Smooth muscle cell (in vitro differentiated cells): ENCODE data around the gene IPO11. TPM values are rescaled to one million over a fixed set of nuclear protein-coding genes. Genes with fewer than 3 reads are reported as not detected.
"Not testable (repeated sequence)": the region's sequence is repeated elsewhere in the genome, so short reads cannot be mapped to it uniquely, and the experiment has no call there.

Experiments
- DNase-seq: peaks from one replicate; lab custom pipeline; 2025; ENCODE audit not compliant: unreplicated experiment; lab: John Stamatoyannopoulos, UW
- H2AFZ ChIP-seq: fragments of 200-600 bp; sonication (generic); 2 replicates; pipeline ENCODE4 v1.6.0; 2016; ENCODE audit warnings: antibody characterized with exemption, low read depth, mild to moderate bottlenecking
- H3F3A ChIP-seq: fragments of 200-600 bp; sonication (generic); 2 replicates; pipeline ENCODE4 v1.6.0; 2017; ENCODE audit warnings: antibody characterized with exemption, low read depth
- H3K27ac ChIP-seq: fragments of 200-600 bp; sonication (generic); 2 replicates; pipeline ENCODE4 v1.5.1; 2016; ENCODE audit warnings: low read depth, mild to moderate bottlenecking
- H3K27me3 ChIP-seq: fragments of 200-600 bp; sonication (generic); 2 replicates; pipeline ENCODE4 v1.6.1; 2016; ENCODE audit warnings: low read depth, mild to moderate bottlenecking
- H3K36me3 ChIP-seq: fragments of 200-600 bp; sonication (generic); 2 replicates; pipeline ENCODE4 v1.5.1; 2016; ENCODE audit warnings: low read depth
- H3K4me1 ChIP-seq: fragments of 200-600 bp; sonication (generic); 2 replicates; pipeline ENCODE4 v1.5.1; 2016; ENCODE audit warnings: low read depth
- H3K4me2 ChIP-seq: fragments of 200-600 bp; sonication (generic); 2 replicates; pipeline ENCODE4 v1.6.0; 2016; ENCODE audit warnings: mild to moderate bottlenecking
- H3K4me3 ChIP-seq: fragments of 200-600 bp; sonication (generic); 2 replicates; pipeline ENCODE4 v1.5.1; 2016; ENCODE audit warnings: mild to moderate bottlenecking
- H3K79me2 ChIP-seq: fragments of 200-600 bp; sonication (generic); 2 replicates; pipeline ENCODE4 v1.6.0; 2016; ENCODE audit warnings: low read depth, mild to moderate bottlenecking
- H3K9ac ChIP-seq: fragments of 200-600 bp; sonication (generic); 2 replicates; pipeline ENCODE4 v1.6.0; 2016; ENCODE audit warnings: low read depth
- H3K9me3 ChIP-seq: fragments of 200-600 bp; sonication (generic); replicated peaks from 2 replicates; pipeline ENCODE4 v1.5.1; 2016; ENCODE audit warnings: low read depth
- H4K20me1 ChIP-seq: fragments of 200-600 bp; sonication (generic); 2 replicates; pipeline ENCODE4 v1.6.0; 2016; ENCODE audit warnings: low read depth
- WGBS: methylation state at CpG from one replicate; pipeline ENCODE4 v1.1.7; 2016; ENCODE audit warnings: low lambda C conversion rate; 5-methylcytosine and 5-hydroxymethylcytosine counted together
- polyA plus RNA-seq: library from polyadenylated mRNA; unstranded; fragments of >200 nt; fragmentation: Nextera tagmentation; extraction: Ambion mirVana; gene quantifications from 2 replicates; pipeline ENCODE4 v1.2.1, GENCODE V29; 2016
- total RNA-seq: library from RNA; depleted of rRNA; stranded (reverse); fragments of >200 nt; gene quantifications from 2 replicates; pipeline ENCODE4 v1.2.3, GENCODE V29; 2014
- TF ChIP-seq, protein P1 (sequence below): fragments of 200-600 bp; sonication (generic); IDR thresholded peaks from 2 replicates; pipeline ENCODE4 v1.5.1; 2017; ENCODE audit warnings: borderline replicate concordance, mild to moderate bottlenecking, antibody characterized with exemption; ENCODE audit not compliant: insufficient read depth, poor library complexity, severe bottlenecking

The IPO11 gene
- total and polyA plus RNA-seq, 2 experiments from 2014 or later = 9.3 to 31.8 TPM

DNA sequence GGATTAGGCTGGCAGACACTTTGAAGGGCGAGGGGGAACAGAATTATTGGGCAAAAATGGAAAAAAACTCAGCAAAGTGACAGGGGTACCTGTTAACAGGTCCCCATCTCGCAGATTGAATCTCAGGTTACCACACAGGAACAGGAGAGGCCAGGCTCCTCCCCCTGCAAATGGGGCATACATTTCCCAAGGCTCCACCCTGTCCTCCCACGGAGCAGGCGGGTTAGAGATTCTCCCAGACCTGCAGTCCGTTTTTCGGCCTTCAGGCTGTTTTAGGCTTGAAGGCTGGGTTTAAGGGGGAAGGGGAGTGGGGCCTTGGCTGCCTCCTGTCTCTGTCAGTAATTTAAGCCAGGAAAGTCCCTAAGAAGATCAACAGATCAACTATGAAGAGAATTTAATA is 208.7 kb downstream of the IPO11 start:
- no peak overlapping the region for H3K4me2 ChIP-seq
- DNase-seq = no peak
- no peaks in the 10 kb centered on the region for H3K27me3 ChIP-seq
- TF ChIP-seq, protein P1, sequence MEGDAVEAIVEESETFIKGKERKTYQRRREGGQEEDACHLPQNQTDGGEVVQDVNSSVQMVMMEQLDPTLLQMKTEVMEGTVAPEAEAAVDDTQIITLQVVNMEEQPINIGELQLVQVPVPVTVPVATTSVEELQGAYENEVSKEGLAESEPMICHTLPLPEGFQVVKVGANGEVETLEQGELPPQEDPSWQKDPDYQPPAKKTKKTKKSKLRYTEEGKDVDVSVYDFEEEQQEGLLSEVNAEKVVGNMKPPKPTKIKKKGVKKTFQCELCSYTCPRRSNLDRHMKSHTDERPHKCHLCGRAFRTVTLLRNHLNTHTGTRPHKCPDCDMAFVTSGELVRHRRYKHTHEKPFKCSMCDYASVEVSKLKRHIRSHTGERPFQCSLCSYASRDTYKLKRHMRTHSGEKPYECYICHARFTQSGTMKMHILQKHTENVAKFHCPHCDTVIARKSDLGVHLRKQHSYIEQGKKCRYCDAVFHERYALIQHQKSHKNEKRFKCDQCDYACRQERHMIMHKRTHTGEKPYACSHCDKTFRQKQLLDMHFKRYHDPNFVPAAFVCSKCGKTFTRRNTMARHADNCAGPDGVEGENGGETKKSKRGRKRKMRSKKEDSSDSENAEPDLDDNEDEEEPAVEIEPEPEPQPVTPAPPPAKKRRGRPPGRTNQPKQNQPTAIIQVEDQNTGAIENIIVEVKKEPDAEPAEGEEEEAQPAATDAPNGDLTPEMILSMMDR = no peak
- H3K27ac ChIP-seq = no peak overlapping the region
- no peaks in the 10 kb centered on the region for H3K9me3 ChIP-seq
- peaks cover 5% of the 10 kb centered on the region for H3K4me1 ChIP-seq
- H2AFZ ChIP-seq = no peak overlapping the region
- H4K20me1 ChIP-seq = no peaks in the 10 kb centered on the region
- no peaks in the 10 kb centered on the region for H3K36me3 ChIP-seq
- H3K4me3 ChIP-seq = no peak overlapping the region
- H3K9ac ChIP-seq = no peak overlapping the region
- WGBS = 39% methylated on average over 6 of the region's 6 CpGs
- H3K79me2 ChIP-seq = no peaks in the 10 kb centered on the region
- no peaks in the 10 kb centered on the region for H3F3A ChIP-seq

DNA sequence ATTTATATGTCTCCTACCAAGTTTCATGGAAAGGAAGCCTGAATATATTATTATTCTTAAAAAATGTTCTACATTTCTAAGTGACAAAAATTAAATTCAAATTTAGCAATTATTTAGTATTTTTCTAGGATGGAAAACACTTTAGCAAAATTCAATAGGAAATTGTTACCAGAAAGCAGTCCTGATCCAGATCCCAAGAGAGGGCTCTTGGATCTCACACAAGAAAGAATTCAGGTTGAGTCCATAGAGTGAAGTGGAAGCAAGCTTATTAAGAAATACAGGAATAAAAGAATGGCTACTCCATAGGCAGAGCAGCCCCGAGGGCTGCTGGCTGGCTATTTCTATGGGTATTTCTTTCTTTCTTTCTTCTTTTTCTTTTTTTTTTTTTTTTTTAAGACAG is 210.7 kb downstream of the IPO11 start:
- WGBS = 94% methylated on average over 1 of the region's 1 CpG
- Histone ChIP-seq H3K4me1 (peaks cover 11% of the 10 kb centered on the region), H3K9me3 (no peaks in the 10 kb centered on the region), H2AFZ (no peak overlapping the region), H3F3A (no peaks in the 10 kb centered on the region), H3K36me3 (no peaks in the 10 kb centered on the region), H3K27me3 (no peaks in the 10 kb centered on the region), H3K4me2 (no peak overlapping the region), H3K79me2 (no peaks in the 10 kb centered on the region), H3K9ac (no peak overlapping the region), H4K20me1 (no peaks in the 10 kb centered on the region), H3K27ac (no peak overlapping the region), H3K4me3 (no peak overlapping the region)
- DNase-seq = no peak
- TF ChIP-seq, protein P1 = no peak

DNA sequence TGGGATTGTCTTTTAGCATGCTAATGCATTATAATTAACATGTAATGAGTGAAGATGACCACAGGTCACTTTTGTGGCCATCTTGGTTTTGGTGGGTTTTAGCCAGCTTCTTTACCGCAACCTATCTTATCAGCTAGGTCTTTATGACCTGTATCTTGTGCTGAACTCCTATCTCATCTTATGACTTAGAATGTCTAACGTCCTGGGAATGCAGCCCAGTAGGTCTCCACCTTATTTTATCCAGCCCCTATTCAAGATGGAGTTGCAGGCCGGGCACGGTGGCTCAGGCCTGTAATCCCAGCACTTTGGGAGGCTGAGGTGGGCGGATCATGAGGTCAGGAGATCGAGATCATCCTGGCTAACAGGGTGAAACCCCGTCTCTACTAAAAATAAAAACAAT is 211.9 kb downstream of the IPO11 start:
- not testable (repeated sequence) for H3F3A ChIP-seq, H3K27ac ChIP-seq, DNase-seq, H3K4me2 ChIP-seq, H3K4me3 ChIP-seq, H3K36me3 ChIP-seq, H4K20me1 ChIP-seq, H3K27me3 ChIP-seq, H3K9ac ChIP-seq, H2AFZ ChIP-seq, H3K79me2 ChIP-seq, H3K9me3 ChIP-seq
- WGBS = 93% methylated on average over 7 of the region's 7 CpGs
- peaks cover 11% of the 10 kb centered on the region for H3K4me1 ChIP-seq

DNA sequence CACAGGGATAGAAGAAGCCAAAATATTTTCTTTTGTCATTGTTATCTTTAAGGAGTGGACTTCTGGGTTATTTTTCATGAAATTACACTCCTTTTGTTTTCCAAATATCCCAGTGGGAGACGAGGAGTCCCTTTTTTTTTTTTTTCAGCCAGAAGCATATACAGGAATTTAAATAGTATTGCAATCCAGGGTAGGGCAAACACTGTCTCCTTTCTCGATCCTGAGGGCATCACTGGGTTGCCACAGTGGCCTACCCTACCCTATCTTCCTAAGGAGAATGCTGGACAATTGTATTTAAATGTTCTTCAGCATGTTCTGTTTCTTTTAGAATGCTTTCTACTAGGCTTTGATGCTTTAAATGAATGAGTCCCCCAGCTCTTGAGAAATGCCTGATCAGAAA is 214.0 kb downstream of the IPO11 start:
- no peaks in the 10 kb centered on the region for H3K27me3 ChIP-seq
- peaks cover 10% of the 10 kb centered on the region for H3K4me1 ChIP-seq
- no peaks in the 10 kb centered on the region for H3K36me3 ChIP-seq
- WGBS = 66% methylated on average over 2 of the region's 2 CpGs
- H3F3A ChIP-seq = no peaks in the 10 kb centered on the region
- no peaks in the 10 kb centered on the region for H4K20me1 ChIP-seq
- H3K4me2 ChIP-seq = no peak overlapping the region
- no peaks in the 10 kb centered on the region for H3K79me2 ChIP-seq
- no peaks in the 10 kb centered on the region for H3K9me3 ChIP-seq
- no peak overlapping the region for H3K27ac ChIP-seq
- no peak overlapping the region for H3K4me3 ChIP-seq
- no peak for DNase-seq
- H3K9ac ChIP-seq = no peak overlapping the region
- TF ChIP-seq, protein P1 = no peak
- H2AFZ ChIP-seq = no peak overlapping the region
